Stimulated activated naive CD8-positive, alpha-beta T cell treated with anti-CD3 and anti-CD28 coated beads, Interleukin-15, Interleukin-2, amounts not matched to agents 100 ng/mL and 50 ng/mL, for 24 hours (primary cell): Measurements from ENCODE around the gene CCDC68.
A peak's percentile ranks its signal among the peaks of the same experiment; 100 is the strongest.
"Not testable (repeated sequence)": the region's sequence is repeated elsewhere in the genome, so short reads cannot be mapped to it uniquely, and the experiment has no call there.

Experiments used
- H3K27ac Mint-ChIP-seq: one replicate; pipeline ENCODE4 v1.8.0; 2021; ENCODE audit warnings: mild to moderate bottlenecking, mixed read lengths
- H3K27me3 Mint-ChIP-seq: one replicate; pipeline ENCODE4 v1.8.0; 2021; ENCODE audit warnings: mixed read lengths
- H3K36me3 Mint-ChIP-seq: one replicate; pipeline ENCODE4 v1.8.0; 2021; ENCODE audit warnings: low read depth, mixed read lengths
- H3K4me1 Mint-ChIP-seq: one replicate; pipeline ENCODE4 v1.8.0; 2021; ENCODE audit warnings: low read depth, mixed read lengths
- H3K4me3 Mint-ChIP-seq: one replicate; pipeline ENCODE4 v1.8.0; 2021; ENCODE audit warnings: mild to moderate bottlenecking, mixed read lengths
- H3K9me3 Mint-ChIP-seq: one replicate; pipeline ENCODE4 v1.8.0; 2021; ENCODE audit warnings: mixed read lengths

The CCDC68 gene

DNA sequence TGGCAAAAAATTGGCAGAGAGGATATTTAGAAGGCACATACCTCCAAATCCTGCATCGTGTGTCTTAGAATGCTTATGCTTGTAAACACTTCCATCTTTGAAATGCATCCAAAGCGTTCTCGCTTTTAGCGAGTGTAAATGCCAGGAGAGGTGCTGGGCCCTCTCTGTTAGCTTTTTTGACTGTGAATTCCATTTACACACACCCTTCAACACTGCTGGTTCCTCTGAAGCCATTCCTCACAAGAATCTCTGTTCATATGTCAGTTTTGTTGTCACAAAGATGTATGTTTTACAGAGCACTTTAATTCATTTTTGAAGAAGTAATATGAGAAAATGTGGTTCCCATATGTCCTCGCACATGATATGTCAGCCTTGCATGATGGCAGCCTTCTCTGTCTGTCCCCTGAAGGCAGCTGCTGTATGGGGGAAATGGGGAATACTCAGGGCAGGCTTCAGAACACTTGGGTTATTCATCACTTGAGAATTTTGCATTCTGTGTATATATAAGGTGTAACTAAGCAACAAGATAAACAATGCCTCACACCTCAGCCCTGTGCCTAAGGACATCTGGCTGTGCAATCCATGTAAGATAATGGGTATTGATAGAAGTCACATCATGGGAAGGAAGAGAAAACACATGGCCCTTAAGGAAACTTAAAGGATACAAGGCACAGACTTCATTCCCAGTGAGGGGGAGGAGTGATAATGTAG lies 78.7 kb downstream of the CCDC68 start:
- Mint-ChIP-seq H3K27ac (no peak overlapping the region), H3K4me1 (no peaks in the 10 kb centered on the region), H3K9me3 (no peaks in the 10 kb centered on the region), H3K4me3 (no peak overlapping the region), H3K36me3 (no peaks in the 10 kb centered on the region), H3K27me3 (no peaks in the 10 kb centered on the region)

DNA sequence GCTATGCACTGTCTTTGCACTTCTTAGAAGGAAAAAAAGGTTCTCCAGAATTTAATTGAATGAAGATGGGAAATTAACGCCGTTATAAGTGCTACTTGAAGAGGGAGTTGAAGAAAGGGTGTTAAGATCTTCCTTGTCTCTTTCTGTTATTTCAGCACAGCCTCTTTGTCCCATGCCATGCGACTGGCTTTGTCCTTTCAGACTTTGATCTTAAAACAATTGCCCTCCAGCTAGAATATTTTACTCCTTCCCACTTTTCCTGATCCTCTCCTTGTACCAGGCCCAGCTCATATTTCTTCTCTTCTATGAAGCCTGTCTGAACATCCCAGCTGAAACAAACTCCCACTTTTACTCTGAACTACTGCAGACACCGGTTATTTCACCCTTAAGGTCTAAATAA lies 79.6 kb downstream of the CCDC68 start:
- Mint-ChIP-seq H3K27me3 (no peaks in the 10 kb centered on the region), H3K4me3 (no peak overlapping the region), H3K9me3 (no peaks in the 10 kb centered on the region), H3K27ac (no peak overlapping the region), H3K36me3 (no peaks in the 10 kb centered on the region), H3K4me1 (no peaks in the 10 kb centered on the region)

DNA sequence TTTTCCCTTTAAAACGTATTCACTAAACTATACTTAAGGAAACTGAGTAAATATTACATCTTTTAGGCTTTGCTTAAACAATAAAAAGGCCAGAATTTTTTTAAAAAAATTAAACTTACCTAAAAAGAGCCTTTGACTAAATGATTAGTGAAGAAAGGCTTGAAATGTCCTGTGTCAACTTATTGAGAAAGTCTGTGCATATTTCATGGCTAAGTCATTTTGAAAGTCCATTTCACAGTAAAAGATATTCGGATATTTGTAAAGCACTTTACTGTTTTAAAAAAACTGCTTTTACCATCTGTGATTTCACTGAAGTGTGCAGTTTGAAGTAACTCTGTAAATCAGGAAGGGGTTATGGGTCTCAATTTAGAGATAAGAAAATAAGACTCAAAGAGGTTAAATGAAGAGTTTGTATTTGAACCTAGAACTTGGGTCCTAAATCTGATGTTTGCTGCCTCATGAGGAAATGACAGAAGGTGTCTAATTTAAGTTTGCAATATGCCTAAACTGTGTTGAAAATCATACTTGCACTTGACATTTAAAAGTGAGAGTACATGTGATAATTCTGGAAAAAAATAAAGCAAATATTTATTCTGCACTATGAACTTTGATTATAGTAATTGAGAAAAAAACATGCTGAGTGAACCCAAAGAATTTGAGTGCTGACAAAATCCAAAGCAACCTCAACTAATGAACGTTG lies 80.5 kb downstream of the CCDC68 start:
- Mint-ChIP-seq H3K27ac (no peak overlapping the region), H3K4me3 (no peak overlapping the region), H3K9me3 (no peaks in the 10 kb centered on the region)

DNA sequence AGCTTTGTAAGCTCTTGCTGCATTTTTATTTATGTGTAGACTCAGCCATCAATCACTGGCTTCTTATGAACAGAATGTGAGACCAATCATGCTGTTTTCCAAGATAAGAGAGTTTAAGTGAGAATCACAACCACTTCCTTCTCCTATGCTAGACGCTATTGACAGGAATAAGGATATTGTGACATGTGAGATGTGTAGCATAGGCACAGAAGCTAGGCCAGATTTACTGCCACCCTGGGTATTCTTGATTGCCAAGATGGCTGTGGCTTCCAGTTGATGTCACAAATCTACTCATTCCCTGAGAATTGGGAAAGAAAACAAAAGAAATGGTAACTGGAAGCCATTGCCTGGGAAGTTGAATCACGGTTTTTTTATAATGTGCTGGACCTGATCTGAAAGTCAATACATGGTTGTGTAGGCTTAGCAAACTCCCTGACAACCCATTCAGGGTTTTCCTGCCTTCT lies 81.1 kb downstream of the CCDC68 start:
- Mint-ChIP-seq H3K9me3 (no peaks in the 10 kb centered on the region), H3K4me1 (peaks cover 1% of the 10 kb centered on the region), H3K27me3 (no peaks in the 10 kb centered on the region), H3K36me3 (no peaks in the 10 kb centered on the region), H3K4me3 (no peak overlapping the region), H3K27ac (no peak overlapping the region)

More for the DNA sequence above, 80.5 kb downstream of the CCDC68 start:
- no peaks in the 10 kb centered on the region for H3K36me3 Mint-ChIP-seq
- H3K4me1 Mint-ChIP-seq = no peaks in the 10 kb centered on the region
- no peaks in the 10 kb centered on the region for H3K27me3 Mint-ChIP-seq

DNA sequence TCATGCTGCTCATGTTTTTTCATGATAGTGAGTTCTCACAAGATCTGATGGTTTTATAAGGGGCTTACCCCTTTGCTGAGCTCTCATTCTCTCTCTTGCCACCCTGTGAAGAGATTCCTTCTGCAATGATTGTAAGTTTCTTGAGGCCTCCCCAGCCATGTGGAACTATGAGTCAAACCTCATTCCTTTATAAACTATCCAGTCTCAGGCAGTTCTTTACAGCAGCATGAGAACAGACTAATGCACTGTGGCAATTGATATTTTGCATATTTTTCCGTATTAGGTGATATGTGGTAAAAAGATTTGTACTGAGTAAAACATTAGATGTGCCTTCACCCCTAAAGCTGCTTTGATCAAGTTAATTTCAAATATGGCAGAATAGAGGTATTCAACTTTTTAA lies 82.2 kb downstream of the CCDC68 start:
- Mint-ChIP-seq H3K36me3 (no peaks in the 10 kb centered on the region), H3K4me1 (peaks cover 4% of the 10 kb centered on the region), H3K27me3 (no peaks in the 10 kb centered on the region), H3K27ac (no peak overlapping the region), H3K9me3 (no peaks in the 10 kb centered on the region), H3K4me3 (no peak overlapping the region)

DNA sequence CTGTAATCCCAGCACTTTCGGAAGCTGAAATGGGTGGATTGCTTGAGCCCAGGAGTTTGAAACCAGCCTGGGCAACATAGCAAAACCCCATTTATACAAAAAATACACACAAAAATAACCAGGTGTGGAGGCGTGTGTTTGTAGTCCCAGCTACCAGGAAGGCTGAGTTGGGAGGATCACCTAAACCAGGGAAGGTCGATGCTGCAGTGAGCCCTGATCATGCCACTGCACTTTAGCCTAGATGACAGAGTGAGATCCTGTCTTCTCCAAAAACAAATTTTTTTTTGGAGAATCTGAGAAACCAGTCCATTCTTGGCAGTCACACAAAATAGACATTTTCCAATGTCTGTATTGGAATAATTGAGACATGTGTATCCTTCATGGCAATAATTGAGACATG lies 84.2 kb downstream of the CCDC68 start:
- Mint-ChIP-seq H3K4me1 (peaks cover 4% of the 10 kb centered on the region), H3K36me3 (no peaks in the 10 kb centered on the region), H3K4me3 (no peak overlapping the region), H3K27ac (no peak overlapping the region), H3K27me3 (no peaks in the 10 kb centered on the region), H3K9me3 (no peaks in the 10 kb centered on the region)

DNA sequence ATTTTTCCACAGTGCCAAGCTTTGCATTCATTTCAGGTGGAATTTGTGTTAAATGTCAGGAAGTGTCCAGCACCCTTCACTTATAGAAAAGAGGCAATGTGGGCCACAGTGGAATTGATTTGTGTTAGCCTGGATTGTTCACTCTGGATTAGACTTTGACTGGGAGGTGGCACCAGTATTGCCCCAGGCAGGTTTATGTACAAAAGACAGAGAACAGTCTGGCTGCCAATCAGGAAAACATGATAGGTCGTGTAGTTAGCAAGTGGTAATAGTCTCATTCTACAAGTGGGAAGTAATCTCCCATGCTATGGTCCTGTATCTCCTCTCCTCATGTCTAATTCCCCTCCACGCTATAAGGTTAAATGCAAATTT lies 85.4 kb downstream of the CCDC68 start:
- H3K27me3 Mint-ChIP-seq = no peaks in the 10 kb centered on the region
- no peaks in the 10 kb centered on the region for H3K9me3 Mint-ChIP-seq
- H3K27ac Mint-ChIP-seq = no peak overlapping the region
- H3K4me3 Mint-ChIP-seq = no peak overlapping the region
- H3K36me3 Mint-ChIP-seq = no peaks in the 10 kb centered on the region
- H3K4me1 Mint-ChIP-seq = peaks cover 4% of the 10 kb centered on the region

DNA sequence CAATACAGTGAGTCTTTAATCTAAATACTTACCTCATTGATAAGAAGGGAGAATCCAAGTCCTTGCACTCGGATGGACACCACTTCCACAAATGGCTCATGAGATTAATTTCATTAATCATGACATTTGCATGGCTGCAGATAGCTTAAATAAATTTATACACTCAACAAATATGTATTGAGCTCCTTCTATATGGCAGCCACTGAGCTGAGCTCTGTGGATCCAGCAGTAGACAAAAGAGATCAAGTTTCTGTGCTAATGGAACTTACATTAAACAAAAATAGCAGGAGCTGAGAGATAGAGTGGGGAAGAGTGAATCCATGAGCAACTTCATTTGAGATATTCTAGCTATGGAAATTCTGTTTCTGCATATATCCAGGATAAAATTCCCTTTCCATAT lies 86.6 kb downstream of the CCDC68 start:
- Mint-ChIP-seq H3K4me1 (peaks cover 4% of the 10 kb centered on the region), H3K27ac (no peak overlapping the region), H3K9me3 (no peaks in the 10 kb centered on the region), H3K27me3 (no peaks in the 10 kb centered on the region), H3K4me3 (no peak overlapping the region), H3K36me3 (no peaks in the 10 kb centered on the region)

DNA sequence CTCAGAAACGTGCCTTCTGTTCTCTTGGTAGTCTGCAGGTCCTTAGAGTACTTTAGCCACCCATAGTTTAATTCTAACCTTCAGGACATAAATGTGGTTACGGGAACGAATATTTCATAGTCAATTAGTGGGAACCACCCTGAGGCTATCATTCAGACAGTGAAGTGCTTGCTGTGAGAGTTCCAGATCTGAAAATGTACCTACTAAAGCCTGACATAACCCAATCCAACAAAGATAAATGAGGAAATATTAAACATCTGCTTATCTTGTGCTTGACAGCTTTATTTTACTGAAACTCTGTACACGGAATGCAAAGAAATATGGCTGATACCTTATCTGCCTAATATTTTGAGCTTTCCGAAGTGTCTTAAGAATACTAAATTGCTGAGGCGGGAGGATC lies 88.0 kb downstream of the CCDC68 start:
- peaks cover 4% of the 10 kb centered on the region for H3K4me1 Mint-ChIP-seq
- H3K27ac Mint-ChIP-seq = no peak overlapping the region
- no peaks in the 10 kb centered on the region for H3K9me3 Mint-ChIP-seq
- no peaks in the 10 kb centered on the region for H3K27me3 Mint-ChIP-seq
- no peaks in the 10 kb centered on the region for H3K36me3 Mint-ChIP-seq
- H3K4me3 Mint-ChIP-seq = no peak overlapping the region

DNA sequence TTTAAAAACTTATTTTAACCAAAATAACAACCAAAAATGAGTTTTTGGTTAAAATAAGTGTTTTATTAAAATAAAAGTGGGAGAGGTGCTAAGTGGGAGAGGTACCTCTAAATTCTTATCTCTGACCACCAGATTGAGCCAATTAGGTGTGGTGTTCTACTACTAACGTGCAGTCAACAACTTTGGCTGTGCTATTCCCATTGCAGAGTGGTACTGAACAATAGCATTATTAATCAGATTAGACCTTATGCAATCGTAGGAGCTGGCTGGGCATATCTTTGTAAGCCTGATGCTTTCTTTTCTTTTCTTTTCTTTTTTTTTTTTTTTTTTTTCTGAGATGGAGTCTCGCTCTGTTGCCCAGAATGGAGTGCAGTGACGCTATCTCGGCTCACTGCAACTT lies 92.1 kb downstream of the CCDC68 start:
- H3K4me3 Mint-ChIP-seq = no peak overlapping the region
- H3K27ac Mint-ChIP-seq = no peak overlapping the region
- H3K36me3 Mint-ChIP-seq = no peaks in the 10 kb centered on the region
- H3K27me3 Mint-ChIP-seq = no peaks in the 10 kb centered on the region
- H3K4me1 Mint-ChIP-seq = no peaks in the 10 kb centered on the region
- no peaks in the 10 kb centered on the region for H3K9me3 Mint-ChIP-seq

DNA sequence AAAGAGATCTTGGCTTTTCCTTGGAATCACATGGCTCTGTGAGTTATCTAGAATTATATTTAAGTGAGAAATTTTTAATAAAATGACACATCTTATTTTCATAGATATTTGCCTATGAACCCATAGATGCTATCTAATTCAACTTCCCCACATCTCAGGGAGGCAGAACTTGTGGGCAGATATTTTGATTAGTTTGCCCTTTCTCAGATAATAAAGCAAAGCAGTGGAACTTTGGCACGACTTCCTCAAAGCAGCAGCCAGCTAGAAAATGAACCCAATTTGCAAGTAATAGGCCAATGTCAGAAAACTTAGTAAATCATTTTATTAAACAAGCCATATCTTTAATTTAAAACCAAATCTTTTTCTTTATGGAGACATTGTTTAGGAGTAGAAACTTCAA lies 98.3 kb downstream of the CCDC68 start:
- Mint-ChIP-seq H3K27me3 (no peaks in the 10 kb centered on the region), H3K4me3 (no peak overlapping the region), H3K9me3 (no peaks in the 10 kb centered on the region), H3K27ac (no peak overlapping the region), H3K36me3 (no peaks in the 10 kb centered on the region), H3K4me1 (no peaks in the 10 kb centered on the region)

DNA sequence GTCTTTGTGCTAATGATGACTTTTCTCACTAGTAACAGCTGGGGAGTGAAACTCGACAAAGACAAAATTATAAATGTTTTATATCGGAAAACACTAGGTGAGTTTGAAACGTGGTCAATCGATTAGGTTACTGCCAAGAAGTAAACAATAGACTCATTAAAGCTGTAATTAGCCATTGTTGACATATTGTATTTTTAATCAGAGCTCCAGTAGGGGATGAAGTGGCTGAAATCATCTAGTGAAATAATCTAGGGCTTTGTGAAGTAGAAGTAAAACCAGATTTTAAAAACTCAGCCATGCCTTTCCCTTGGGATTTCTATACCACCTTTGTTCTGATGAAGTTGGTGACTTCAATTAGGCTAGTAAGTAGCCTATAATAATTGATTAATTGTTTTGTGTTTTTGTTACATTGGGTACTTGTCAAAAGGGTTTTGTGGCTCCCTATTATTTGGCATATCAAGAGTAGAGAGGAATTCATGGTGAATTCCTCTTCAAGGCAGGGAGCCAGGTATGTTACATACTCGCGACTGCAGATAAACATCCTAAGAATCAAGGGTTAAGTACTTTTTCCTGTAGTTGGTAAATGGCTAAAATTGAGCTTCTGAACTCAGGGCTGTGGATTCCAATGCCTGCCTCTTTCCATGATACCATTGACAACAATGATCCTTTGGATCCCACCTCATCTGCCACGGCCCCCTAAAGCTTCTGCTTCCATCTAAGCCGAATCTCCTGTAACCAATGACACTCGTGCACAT lies 99.4 kb downstream of the CCDC68 start:
- Mint-ChIP-seq H3K4me1 (no peaks in the 10 kb centered on the region), H3K36me3 (no peaks in the 10 kb centered on the region), H3K9me3 (no peaks in the 10 kb centered on the region), H3K4me3 (no peak overlapping the region), H3K27ac (peak overlapping the region; percentile 12), H3K27me3 (no peaks in the 10 kb centered on the region)

DNA sequence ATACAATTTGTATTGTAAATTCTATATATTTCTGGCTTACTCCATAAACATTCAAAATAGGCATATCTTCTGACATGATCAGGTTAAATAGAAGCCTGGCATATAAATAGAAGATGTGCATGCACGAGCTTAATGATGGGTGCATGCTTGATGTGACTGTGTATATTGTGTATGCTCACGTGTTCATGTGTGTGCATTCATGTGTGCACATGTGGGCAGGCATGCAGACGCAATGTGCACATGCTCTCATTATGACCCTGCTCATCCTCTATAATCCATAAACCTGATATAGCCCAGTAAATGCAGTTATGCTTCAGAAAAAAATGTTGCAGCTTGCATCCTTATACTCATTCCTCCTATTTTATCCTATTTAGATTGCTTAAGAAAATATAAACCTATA lies 101.8 kb downstream of the CCDC68 start:
- peaks cover 6% of the 10 kb centered on the region for H3K4me1 Mint-ChIP-seq
- H3K36me3 Mint-ChIP-seq = no peaks in the 10 kb centered on the region
- no peak overlapping the region for H3K4me3 Mint-ChIP-seq
- H3K27me3 Mint-ChIP-seq = no peaks in the 10 kb centered on the region
- no peaks in the 10 kb centered on the region for H3K9me3 Mint-ChIP-seq
- no peak overlapping the region for H3K27ac Mint-ChIP-seq

DNA sequence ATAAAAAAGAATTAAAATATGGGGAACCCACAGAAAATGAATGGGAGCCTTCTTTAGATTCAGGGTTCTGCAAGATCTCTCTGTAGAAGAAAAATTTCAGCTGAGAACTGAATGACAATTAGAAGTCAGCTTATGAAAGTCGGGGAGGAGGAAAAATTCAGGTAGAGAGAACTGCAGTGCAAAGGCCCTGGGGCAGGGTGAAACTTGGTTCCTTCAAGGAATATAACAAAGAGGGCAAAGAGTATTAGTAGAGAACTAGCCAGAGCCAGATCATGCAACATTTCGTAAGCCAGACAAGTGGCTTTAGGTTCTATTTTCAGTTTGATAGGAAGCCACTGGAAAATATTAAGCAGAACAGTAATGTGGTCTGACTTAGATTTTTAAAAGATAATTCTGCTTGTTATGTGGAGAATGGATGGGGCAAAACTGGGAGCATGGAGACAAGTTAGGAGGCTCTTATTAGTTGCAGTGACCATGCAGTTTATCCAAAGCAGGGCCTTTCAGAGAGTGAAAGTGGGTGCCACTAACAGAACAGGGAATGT lies 103.1 kb downstream of the CCDC68 start:
- no peak overlapping the region for H3K27ac Mint-ChIP-seq
- H3K27me3 Mint-ChIP-seq = no peaks in the 10 kb centered on the region
- no peak overlapping the region for H3K4me3 Mint-ChIP-seq
- H3K4me1 Mint-ChIP-seq = peaks cover 6% of the 10 kb centered on the region
- H3K9me3 Mint-ChIP-seq = no peaks in the 10 kb centered on the region
- H3K36me3 Mint-ChIP-seq = no peaks in the 10 kb centered on the region

DNA sequence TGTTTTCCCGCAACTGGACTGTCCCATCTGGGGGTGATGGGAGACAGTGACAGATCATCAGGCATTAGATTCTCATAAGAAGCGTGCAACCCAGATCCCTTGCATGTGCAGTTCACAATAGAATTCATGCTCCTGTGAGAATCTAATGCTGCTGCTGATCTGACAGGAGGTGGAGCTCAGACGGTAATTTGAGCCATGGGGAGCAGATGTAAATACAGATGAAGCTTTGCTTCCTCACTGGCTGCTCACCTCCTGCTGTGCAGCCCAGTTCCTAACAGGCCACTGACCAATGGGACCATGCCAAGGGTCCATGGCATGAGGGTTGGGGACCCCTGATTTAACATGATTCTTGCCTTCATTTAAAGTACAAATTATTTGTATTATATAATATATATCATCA lies 104.2 kb downstream of the CCDC68 start:
- H3K4me3 Mint-ChIP-seq, H3K27me3 Mint-ChIP-seq, H3K9me3 Mint-ChIP-seq, H3K36me3 Mint-ChIP-seq, H3K27ac Mint-ChIP-seq, H3K4me1 Mint-ChIP-seq: not testable (repeated sequence)
